ENCODE measurements around the gene RNF217.

DNA sequence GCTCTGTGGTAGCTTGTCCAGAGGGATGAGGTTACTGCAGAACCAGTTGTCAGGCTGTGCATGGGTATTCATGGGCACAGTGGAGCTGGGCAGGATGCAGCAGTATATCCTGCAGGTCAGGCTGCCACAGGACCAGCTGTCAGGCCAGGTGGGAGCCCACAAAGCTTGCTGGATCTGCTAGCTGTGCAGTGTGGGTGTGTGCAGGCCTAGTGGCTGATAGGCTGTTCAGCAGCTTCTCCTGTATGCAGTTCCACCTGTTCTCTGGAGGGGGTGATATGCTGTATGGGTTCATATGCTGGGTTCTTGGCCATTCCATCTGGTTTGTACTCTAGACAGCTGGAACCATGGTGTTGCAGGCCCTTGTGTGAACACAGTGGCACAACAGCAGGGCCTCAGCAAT is 150.7 kb downstream of the RNF217 start:
- TF ChIP-seq POLR2AphosphoS5 (IDR thresholded peaks at IDR 0.05; ENCODE audit: low read depth, low read length): no peak
- TF ChIP-seq, protein P1, sequence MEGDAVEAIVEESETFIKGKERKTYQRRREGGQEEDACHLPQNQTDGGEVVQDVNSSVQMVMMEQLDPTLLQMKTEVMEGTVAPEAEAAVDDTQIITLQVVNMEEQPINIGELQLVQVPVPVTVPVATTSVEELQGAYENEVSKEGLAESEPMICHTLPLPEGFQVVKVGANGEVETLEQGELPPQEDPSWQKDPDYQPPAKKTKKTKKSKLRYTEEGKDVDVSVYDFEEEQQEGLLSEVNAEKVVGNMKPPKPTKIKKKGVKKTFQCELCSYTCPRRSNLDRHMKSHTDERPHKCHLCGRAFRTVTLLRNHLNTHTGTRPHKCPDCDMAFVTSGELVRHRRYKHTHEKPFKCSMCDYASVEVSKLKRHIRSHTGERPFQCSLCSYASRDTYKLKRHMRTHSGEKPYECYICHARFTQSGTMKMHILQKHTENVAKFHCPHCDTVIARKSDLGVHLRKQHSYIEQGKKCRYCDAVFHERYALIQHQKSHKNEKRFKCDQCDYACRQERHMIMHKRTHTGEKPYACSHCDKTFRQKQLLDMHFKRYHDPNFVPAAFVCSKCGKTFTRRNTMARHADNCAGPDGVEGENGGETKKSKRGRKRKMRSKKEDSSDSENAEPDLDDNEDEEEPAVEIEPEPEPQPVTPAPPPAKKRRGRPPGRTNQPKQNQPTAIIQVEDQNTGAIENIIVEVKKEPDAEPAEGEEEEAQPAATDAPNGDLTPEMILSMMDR (IDR thresholded peaks at IDR 0.05): no peak
- TF ChIP-seq TCF7L2 (IDR thresholded peaks at IDR 0.05; ENCODE audit: low read depth, low read length): no peak
- TF ChIP-seq, protein P2, sequence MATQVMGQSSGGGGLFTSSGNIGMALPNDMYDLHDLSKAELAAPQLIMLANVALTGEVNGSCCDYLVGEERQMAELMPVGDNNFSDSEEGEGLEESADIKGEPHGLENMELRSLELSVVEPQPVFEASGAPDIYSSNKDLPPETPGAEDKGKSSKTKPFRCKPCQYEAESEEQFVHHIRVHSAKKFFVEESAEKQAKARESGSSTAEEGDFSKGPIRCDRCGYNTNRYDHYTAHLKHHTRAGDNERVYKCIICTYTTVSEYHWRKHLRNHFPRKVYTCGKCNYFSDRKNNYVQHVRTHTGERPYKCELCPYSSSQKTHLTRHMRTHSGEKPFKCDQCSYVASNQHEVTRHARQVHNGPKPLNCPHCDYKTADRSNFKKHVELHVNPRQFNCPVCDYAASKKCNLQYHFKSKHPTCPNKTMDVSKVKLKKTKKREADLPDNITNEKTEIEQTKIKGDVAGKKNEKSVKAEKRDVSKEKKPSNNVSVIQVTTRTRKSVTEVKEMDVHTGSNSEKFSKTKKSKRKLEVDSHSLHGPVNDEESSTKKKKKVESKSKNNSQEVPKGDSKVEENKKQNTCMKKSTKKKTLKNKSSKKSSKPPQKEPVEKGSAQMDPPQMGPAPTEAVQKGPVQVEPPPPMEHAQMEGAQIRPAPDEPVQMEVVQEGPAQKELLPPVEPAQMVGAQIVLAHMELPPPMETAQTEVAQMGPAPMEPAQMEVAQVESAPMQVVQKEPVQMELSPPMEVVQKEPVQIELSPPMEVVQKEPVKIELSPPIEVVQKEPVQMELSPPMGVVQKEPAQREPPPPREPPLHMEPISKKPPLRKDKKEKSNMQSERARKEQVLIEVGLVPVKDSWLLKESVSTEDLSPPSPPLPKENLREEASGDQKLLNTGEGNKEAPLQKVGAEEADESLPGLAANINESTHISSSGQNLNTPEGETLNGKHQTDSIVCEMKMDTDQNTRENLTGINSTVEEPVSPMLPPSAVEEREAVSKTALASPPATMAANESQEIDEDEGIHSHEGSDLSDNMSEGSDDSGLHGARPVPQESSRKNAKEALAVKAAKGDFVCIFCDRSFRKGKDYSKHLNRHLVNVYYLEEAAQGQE (IDR thresholded peaks at IDR 0.05; ENCODE audit: insufficient read depth in 1 of 2, low read depth in 2 of 2, low read length in 1 of 2): no peak
